OCI-LY1 (cell line): Measurements from ENCODE around the gene PRKD2.
"Not testable (repeated sequence)": the region's sequence is repeated elsewhere in the genome, so short reads cannot be mapped to it uniquely, and the experiment has no call there.

Experiments used
- H2AFZ ChIP-seq: fragments of 200-600 bp; sonication (generic), shearing (Covaris generic); 2 replicates; pipeline ENCODE4 v1.6.0; 2014; ENCODE audit warnings: antibody characterized with exemption, mild to moderate bottlenecking, low read length
- H3F3A ChIP-seq: fragments of 200-600 bp; sonication (generic), shearing (Covaris generic); 2 replicates; pipeline ENCODE4 v1.6.0; 2014; ENCODE audit warnings: mild to moderate bottlenecking, antibody characterized with exemption, low read length, moderate library complexity; ENCODE audit not compliant: insufficient read depth
- H3K27ac ChIP-seq: fragments of 200-600 bp; sonication (generic); 2 replicates; pipeline ENCODE4 v1.5.1; 2014; ENCODE audit warnings: low read length, mixed run types, mild to moderate bottlenecking, low read depth; ENCODE audit not compliant: poor library complexity, severe bottlenecking
- H3K27me3 ChIP-seq: fragments of 200-600 bp; sonication (generic); 2 replicates; pipeline ENCODE4 v1.6.0; 2014; ENCODE audit warnings: antibody characterized with exemption, mild to moderate bottlenecking, low read length, moderate library complexity; ENCODE audit not compliant: insufficient read depth
- H3K36me3 ChIP-seq: fragments of 200-600 bp; sonication (generic); 2 replicates; pipeline ENCODE4 v1.6.1; 2014; ENCODE audit warnings: mild to moderate bottlenecking, antibody characterized with exemption, low read length, moderate library complexity, mixed read lengths; ENCODE audit not compliant: insufficient read depth
- H3K4me1 ChIP-seq: fragments of 200-600 bp; sonication (generic); 2 replicates; pipeline ENCODE4 v1.5.1; 2014; ENCODE audit warnings: mild to moderate bottlenecking, low read length, moderate library complexity; ENCODE audit not compliant: insufficient read depth, severe bottlenecking
- H3K4me2 ChIP-seq: fragments of 200-600 bp; sonication (generic), shearing (Covaris generic); 2 replicates; pipeline ENCODE4 v1.6.1; 2014; ENCODE audit warnings: low read length
- H3K4me3 ChIP-seq: fragments of 200-600 bp; sonication (generic); 2 replicates; pipeline ENCODE4 v1.5.1; 2014; ENCODE audit warnings: low read length, low read depth, mild to moderate bottlenecking, mixed read lengths; ENCODE audit not compliant: poor library complexity, severe bottlenecking
- H3K79me2 ChIP-seq: fragments of 200-600 bp; shearing (Covaris generic); 2 replicates; pipeline ENCODE4 v1.6.1; 2016; ENCODE audit warnings: mixed run types, low read length, mixed read lengths; ENCODE audit not compliant: insufficient read depth
- H3K9ac ChIP-seq: fragments of 200-600 bp; sonication (generic), shearing (Covaris generic); 2 replicates; pipeline ENCODE4 v1.6.1; 2014; ENCODE audit warnings: mild to moderate bottlenecking, low read length, mixed read lengths
- H3K9me2 ChIP-seq: fragments of 200-600 bp; sonication (generic), shearing (Covaris generic); 2 replicates; pipeline ENCODE4 v1.6.1; 2014; ENCODE audit warnings: low read depth, mild to moderate bottlenecking, low read length, mixed read lengths
- H3K9me3 ChIP-seq: fragments of 200-600 bp; shearing (Covaris generic); 2 replicates; pipeline ENCODE4 v1.6.1; 2014; ENCODE audit warnings: low read length, mixed read lengths
- H4K20me1 ChIP-seq: fragments of 200-600 bp; sonication (generic), shearing (Covaris generic); 2 replicates; pipeline ENCODE4 v1.6.0; 2016; ENCODE audit warnings: mild to moderate bottlenecking, low read length; ENCODE audit not compliant: insufficient read depth
- EZH2 ChIP-seq: fragments of 200-600 bp; sonication (generic), shearing (Covaris generic); IDR thresholded peaks from 2 replicates; pipeline ENCODE4 v1.8.0; 2017; ENCODE audit warnings: borderline replicate concordance, mixed run types, mild to moderate bottlenecking, antibody characterized with exemption, low read length, moderate library complexity, mixed read lengths
- TF ChIP-seq, protein P1 (sequence below): fragments of 200-600 bp; sonication (generic), shearing (Covaris generic); IDR thresholded peaks from 2 replicates; pipeline ENCODE4 v1.5.1; 2017; ENCODE audit warnings: mild to moderate bottlenecking, antibody characterized with exemption, low read length, moderate library complexity, mixed read lengths

PRKD2 gene

DNA sequence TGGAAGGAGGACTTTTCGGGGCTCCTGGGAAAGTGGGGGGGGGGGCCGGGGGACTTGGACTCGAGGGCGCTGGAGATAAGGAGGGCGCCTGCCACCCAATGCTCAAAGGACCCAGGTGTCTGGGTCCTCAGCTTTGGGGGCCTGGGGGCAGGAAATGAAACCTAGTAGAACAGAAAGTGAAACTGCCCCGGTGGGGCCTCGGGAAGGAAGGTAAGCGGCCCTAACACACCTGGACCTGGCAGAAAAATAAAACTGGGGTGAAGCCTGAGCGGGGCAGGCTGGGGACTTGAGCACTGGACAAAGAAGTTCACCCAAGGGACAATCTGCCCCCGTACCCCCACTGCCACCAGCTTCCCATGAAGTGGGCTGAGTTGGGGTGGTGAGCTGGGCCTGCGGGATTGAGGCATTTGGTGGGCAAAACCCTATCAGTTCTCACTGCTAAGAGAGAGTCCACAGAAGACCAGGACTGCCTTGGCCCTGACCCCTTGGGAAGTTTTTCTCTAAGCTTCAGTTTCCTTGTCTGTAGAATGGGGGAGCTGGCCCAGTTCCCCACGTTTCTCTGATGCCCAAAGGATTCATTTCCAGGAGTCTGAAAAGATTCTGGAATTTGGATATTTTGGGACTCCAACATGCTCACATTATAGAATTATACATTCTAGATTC lies 2.3 kb downstream of the PRKD2 start:
- H3K4me1 ChIP-seq: peaks cover 44% of the 10 kb centered on the region

DNA sequence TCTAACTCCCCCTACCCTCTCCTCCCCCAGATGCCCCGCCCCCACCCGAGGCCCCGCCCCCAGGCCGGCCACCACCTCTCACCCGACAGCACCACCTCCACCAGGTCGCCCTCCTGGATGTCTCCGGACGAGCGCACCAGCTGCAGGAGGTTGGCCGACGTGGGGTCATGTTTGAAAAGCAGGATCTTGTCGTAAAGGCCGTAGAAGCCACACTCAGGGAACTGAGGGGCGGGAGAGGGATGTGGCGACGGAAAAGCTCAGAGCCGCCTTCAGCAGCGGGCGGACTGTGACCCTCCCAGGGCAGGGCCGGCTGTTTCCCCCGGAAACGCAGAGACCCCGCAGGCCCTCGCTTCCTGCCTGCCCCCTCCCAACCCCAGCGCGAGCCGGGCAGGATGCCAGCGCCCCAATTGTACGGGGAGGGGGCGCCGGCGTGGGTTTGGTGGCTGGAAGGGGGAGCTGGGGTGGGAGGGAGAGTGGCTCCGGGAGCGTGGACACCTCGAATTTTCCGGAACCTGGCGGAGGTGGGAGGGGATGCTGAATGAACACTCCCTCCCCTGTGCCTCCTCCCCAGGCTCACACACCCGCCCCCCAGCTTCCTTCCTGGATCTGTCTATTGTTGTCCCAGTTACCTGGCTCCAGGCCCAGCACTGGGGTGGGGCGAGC lies 3.0 kb downstream of the PRKD2 start:
- 0 out of 2 replicates have a peak, but pooled peaks cover 5% of the 10 kb centered on the region for H3F3A ChIP-seq
- H3K9me2 ChIP-seq: no peaks in the 10 kb centered on the region
- peaks cover 38% of the 10 kb centered on the region for H3K4me1 ChIP-seq
- H3K4me2 ChIP-seq: peak overlapping the region; percentile 97
- peaks cover 20% of the 10 kb centered on the region for H3K36me3 ChIP-seq
- H3K9ac ChIP-seq: peak overlapping the region; percentile 87
- H3K79me2 ChIP-seq: no peaks in the 10 kb centered on the region
- no peaks in the 10 kb centered on the region for H3K27me3 ChIP-seq
- no peaks in the 10 kb centered on the region for H3K9me3 ChIP-seq
- no peak for TF ChIP-seq EZH2
- TF ChIP-seq, protein P1, sequence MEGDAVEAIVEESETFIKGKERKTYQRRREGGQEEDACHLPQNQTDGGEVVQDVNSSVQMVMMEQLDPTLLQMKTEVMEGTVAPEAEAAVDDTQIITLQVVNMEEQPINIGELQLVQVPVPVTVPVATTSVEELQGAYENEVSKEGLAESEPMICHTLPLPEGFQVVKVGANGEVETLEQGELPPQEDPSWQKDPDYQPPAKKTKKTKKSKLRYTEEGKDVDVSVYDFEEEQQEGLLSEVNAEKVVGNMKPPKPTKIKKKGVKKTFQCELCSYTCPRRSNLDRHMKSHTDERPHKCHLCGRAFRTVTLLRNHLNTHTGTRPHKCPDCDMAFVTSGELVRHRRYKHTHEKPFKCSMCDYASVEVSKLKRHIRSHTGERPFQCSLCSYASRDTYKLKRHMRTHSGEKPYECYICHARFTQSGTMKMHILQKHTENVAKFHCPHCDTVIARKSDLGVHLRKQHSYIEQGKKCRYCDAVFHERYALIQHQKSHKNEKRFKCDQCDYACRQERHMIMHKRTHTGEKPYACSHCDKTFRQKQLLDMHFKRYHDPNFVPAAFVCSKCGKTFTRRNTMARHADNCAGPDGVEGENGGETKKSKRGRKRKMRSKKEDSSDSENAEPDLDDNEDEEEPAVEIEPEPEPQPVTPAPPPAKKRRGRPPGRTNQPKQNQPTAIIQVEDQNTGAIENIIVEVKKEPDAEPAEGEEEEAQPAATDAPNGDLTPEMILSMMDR: no peak
- H3K27ac ChIP-seq: peak overlapping the region; percentile 86
- no peak overlapping the region for H2AFZ ChIP-seq
- peak overlapping the region; percentile 89 for H3K4me3 ChIP-seq
- H4K20me1 ChIP-seq: no peaks in the 10 kb centered on the region

More for the DNA sequence above, 2.3 kb downstream of the PRKD2 start:
- peak overlapping the region; percentile 87 for H3K9ac ChIP-seq
- no peaks in the 10 kb centered on the region for H3K79me2 ChIP-seq
- H4K20me1 ChIP-seq: no peaks in the 10 kb centered on the region
- H3K9me2 ChIP-seq: no peaks in the 10 kb centered on the region
- TF ChIP-seq EZH2: no peak
- TF ChIP-seq, protein P1: no peak
- H3K4me3 ChIP-seq: peak overlapping the region; percentile 89
- H2AFZ ChIP-seq: no peak overlapping the region
- 0 out of 2 replicates have a peak, but pooled peaks cover 5% of the 10 kb centered on the region for H3F3A ChIP-seq
- no peaks in the 10 kb centered on the region for H3K27me3 ChIP-seq
- H3K9me3 ChIP-seq: no peaks in the 10 kb centered on the region
- peaks cover 14% of the 10 kb centered on the region for H3K36me3 ChIP-seq
- H3K4me2 ChIP-seq: peak overlapping the region; percentile 97
- H3K27ac ChIP-seq: peak overlapping the region; percentile 86

- Histone ChIP-seq H3K4me1 (peaks cover 27% of the 10 kb centered on the region), H3K27ac (peak overlapping the region; percentile 86), H3K36me3 (peaks cover 29% of the 10 kb centered on the region)
- not testable (repeated sequence) for H3F3A ChIP-seq, H3K9me3 ChIP-seq, H4K20me1 ChIP-seq, H3K79me2 ChIP-seq, H2AFZ ChIP-seq, H3K9ac ChIP-seq, H3K4me2 ChIP-seq, H3K27me3 ChIP-seq, H3K9me2 ChIP-seq, H3K4me3 ChIP-seq
Measured at GRCh38 chr19:46712768-46713338, 4.1 kb downstream of the PRKD2 start.
